ENCODE measurements around the gene EPHA2.
"Not testable (repeated sequence)": the region's sequence is repeated elsewhere in the genome, so short reads cannot be mapped to it uniquely, and the experiment has no call there.

Gene EPHA2

GRCh38 chr1:16155537-16156410 lies at the start of gene EPHA2:
Gene EPHA2, minus strand, starts transcription at chr1:16156069. Its CDS starts 137 bp downstream, at chr1:16155932.
- no peak for DNase-seq

GRCh38 chr1:16205334-16205671 lies 49.4 kb upstream of the EPHA2 start:
- DNase-seq, result no peak

- DNase-seq, result no peak
Observed at GRCh38 chr1:16204634-16205333, 48.9 kb upstream of the EPHA2 start.

GRCh38 chr1:16204216-16204615 lies 48.3 kb upstream of the EPHA2 start:
- DNase-seq, result no peak

GRCh38 chr1:16203550-16203949 lies 47.7 kb upstream of the EPHA2 start:
- DNase-seq, result no peak

- no peak for DNase-seq
Observed at GRCh38 chr1:16202281-16203210, 46.7 kb upstream of the EPHA2 start.

- DNase-seq, result no peak
Observed at GRCh38 chr1:16199700-16200099, 43.8 kb upstream of the EPHA2 start.

GRCh38 chr1:16199157-16199501 lies 43.3 kb upstream of the EPHA2 start:
- DNase-seq, result no peak

GRCh38 chr1:16198444-16199156 lies 42.7 kb upstream of the EPHA2 start:
- DNase-seq, result no peak

- DNase-seq, result no peak
Observed at GRCh38 chr1:16196874-16197273, 41.0 kb upstream of the EPHA2 start.

GRCh38 chr1:16196139-16196538 lies 40.3 kb upstream of the EPHA2 start:
- not testable (repeated sequence) for DNase-seq

- no peak for DNase-seq
Observed at GRCh38 chr1:16195518-16195905, 39.6 kb upstream of the EPHA2 start.

- DNase-seq, result no peak
Observed at GRCh38 chr1:16191916-16192546, 36.2 kb upstream of the EPHA2 start.

- no peak for DNase-seq
Observed at GRCh38 chr1:16191309-16191708, 35.4 kb upstream of the EPHA2 start.

GRCh38 chr1:16189921-16190621 lies 34.2 kb upstream of the EPHA2 start:
- DNase-seq, result no peak

GRCh38 chr1:16189003-16189402 lies 33.1 kb upstream of the EPHA2 start:
- DNase-seq, result no peak

- DNase-seq, result no peak
Observed at GRCh38 chr1:16187748-16188401, 32.0 kb upstream of the EPHA2 start.

GRCh38 chr1:16186655-16187235 lies 30.9 kb upstream of the EPHA2 start:
- no peak for DNase-seq

GRCh38 chr1:16184557-16185303 lies 28.9 kb upstream of the EPHA2 start:
- DNase-seq, result no peak
